Stimulated activated CD4-positive, alpha-beta T cell treated with anti-CD3 and anti-CD28 coated beads, Interleukin-12 subunit alpha, Interleukin-12 subunit beta, amount 100 ng/mL, for 48 hours (primary cell): Measurements from ENCODE around the gene CACTIN.
A peak's percentile ranks its signal among the peaks of the same experiment; 100 is the strongest.
"Not testable (repeated sequence)": the region's sequence is repeated elsewhere in the genome, so short reads cannot be mapped to it uniquely, and the experiment has no call there.

Source experiments
- DNase-seq, 3 donors: peaks; one replicate each; pipeline ENCODE4 v3.0.0-alpha.2; 2020; ENCODE audit warnings: low read depth in 2 of 3, low spot score in 1 of 3

The CACTIN gene

GRCh38 chr19:3628766-3629165 lies 2.2 kb upstream of the CACTIN start:
- DNase-seq = not testable (repeated sequence)

GRCh38 chr19:3627351-3627723 lies 747 bp upstream of the CACTIN start:
- DNase-seq = no peak

GRCh38 chr19:3625996-3626472 lies 556 bp downstream of the CACTIN start:
- no peak for DNase-seq

GRCh38 chr19:3623716-3624115 lies 2.9 kb downstream of the CACTIN start:
- DNase-seq = no peak

- DNase-seq = no peak
Observed at GRCh38 chr19:3622224-3622623, 4.4 kb downstream of the CACTIN start.

- DNase-seq = no peak
Observed at GRCh38 chr19:3621689-3622088, 4.9 kb downstream of the CACTIN start.

- DNase-seq = no peak
Observed at GRCh38 chr19:3620817-3621547, 5.6 kb downstream of the CACTIN start.

- no peak for DNase-seq
Observed at GRCh38 chr19:3620145-3620816, 6.3 kb downstream of the CACTIN start.

- DNase-seq = no peak
Observed at GRCh38 chr19:3619631-3620012, 7.0 kb downstream of the CACTIN start.

GRCh38 chr19:3618811-3619630 lies 7.6 kb downstream of the CACTIN start:
- no peak for DNase-seq

GRCh38 chr19:3618144-3618810 lies 8.3 kb downstream of the CACTIN start:
- peak; percentile 19 to 50 (median 39) for DNase-seq

- DNase-seq = no peak
Observed at GRCh38 chr19:3617463-3617862, 9.1 kb downstream of the CACTIN start.

- no peak for DNase-seq
Observed at GRCh38 chr19:3615524-3616135, 11.0 kb downstream of the CACTIN start.

GRCh38 chr19:3614858-3615505 lies 11.6 kb downstream of the CACTIN start:
- DNase-seq = no peak

- DNase-seq = no peak
Observed at GRCh38 chr19:3613818-3614661, 12.6 kb downstream of the CACTIN start.

- no peak for DNase-seq
Observed at GRCh38 chr19:3612901-3613741, 13.5 kb downstream of the CACTIN start.

GRCh38 chr19:3612330-3612729 lies 14.3 kb downstream of the CACTIN start:
- DNase-seq = no peak

- DNase-seq = no peak
Observed at GRCh38 chr19:3611841-3612240, 14.7 kb downstream of the CACTIN start.
